Endometrial microvascular endothelial cells (primary cell): ENCODE results near the gene PLK3. TPM values are rescaled to one million over a fixed set of nuclear protein-coding genes. Genes with fewer than 3 reads are reported as not detected.
"Not testable (repeated sequence)": the region's sequence is repeated elsewhere in the genome, so short reads cannot be mapped to it uniquely, and the experiment has no call there.

Experiments
- in situ Hi-C: cut with HindIII; loops from 2 replicates; pipeline ENCODE4 v1.10.0; 2017; ENCODE audit warnings: low sequenced_read_pairs, low pct_unique_long_range_greater_than_20kb; ENCODE audit errors: inconsistent ontology term
- total RNA-seq: library from RNA; depleted of rRNA; stranded (reverse); fragments of >200 nt; gene quantifications from one replicate; pipeline ENCODE4 v1.2.3, GENCODE V29; 2015; ENCODE audit errors: inconsistent ontology term

The PLK3 gene
- total RNA-seq, 1 donor from 2014 or later = 39.2 TPM

DNA sequence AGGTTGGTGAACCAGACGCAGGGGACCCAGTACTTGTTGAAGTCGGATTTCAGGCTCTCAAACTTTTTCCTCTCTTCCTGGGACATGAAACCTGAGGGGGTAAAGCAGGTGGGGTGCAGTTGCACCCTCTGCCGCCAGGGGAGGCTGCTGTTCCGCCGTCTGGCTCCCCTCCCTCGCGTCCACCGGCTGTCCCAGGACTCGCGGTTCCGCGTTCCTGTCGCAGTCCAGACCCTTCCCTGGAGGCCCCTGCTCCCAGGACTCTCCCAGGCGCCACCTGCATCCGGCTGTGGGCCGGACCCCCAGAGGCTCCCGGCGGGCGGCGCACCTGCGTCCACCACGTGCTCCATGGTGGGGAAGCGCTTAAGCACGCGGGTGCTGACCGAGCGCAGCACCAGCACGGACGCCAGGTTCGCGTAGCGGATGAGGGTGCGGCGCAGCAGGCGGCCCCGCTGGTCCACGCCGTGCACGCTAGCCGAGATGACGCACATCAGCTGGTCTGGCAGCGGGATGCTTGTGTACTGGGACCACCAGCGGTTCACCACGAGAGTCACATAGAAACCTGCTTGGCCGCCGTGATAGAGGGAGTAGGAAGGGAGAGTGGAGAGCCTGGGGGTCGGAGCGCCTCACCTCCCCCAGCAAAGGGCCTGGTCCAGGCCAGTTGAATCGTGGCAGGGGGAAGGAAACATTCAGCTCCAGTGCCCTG, 13.9 kb upstream of the PLK3 start:
- in situ Hi-C loops = no loop called here

DNA sequence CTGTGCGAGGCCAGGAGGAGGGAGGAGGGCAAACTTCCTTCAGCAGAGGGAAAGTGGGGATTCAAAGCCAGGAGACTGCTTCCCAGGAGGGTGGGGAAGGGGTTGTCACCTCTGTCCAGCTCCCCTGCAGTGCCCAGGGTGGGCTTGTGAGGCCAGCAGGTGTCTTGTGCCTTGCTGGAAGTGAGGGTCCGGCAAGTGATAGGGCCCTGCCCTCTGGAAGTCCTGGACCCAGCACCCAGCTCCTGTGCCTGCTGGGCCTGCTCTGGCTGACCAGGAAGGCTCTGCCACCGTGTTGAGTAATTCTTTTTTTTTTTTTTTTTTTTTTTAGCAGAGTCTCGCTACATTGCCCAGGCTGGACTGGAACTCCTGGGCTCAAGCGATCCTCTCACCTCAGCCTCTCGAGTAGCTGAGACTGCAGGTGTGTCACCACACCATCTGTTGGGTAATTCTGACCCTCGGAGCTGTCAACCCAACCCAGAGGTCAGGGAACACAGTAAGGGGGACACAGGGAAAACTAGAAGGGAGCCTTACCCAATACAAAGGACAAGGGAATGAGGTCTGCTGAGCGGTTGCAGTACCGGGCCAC, 13.2 kb upstream of the PLK3 start:
- in situ Hi-C loops = no loop called here

- in situ Hi-C loops = no loop called here
These were observed 12.7 kb upstream of the PLK3 start for GRCh38 chr1:44787506-44787905.

- in situ Hi-C loops = no loop called here
These were observed 11.9 kb upstream of the PLK3 start, which contains the start of gene BEST4 for GRCh38 chr1:44788120-44788860. Gene BEST4, minus strand, starts transcription at chr1:44788170. Its CDS starts 465 bp downstream, at chr1:44787705.

- in situ Hi-C loops = no loop called here
These were observed 9.0 kb upstream of the PLK3 start for GRCh38 chr1:44790968-44791801.

GRCh38 chr1:44792736-44793502, 7.3 kb upstream of the PLK3 start:
- in situ Hi-C loops = no loop called here

DNA sequence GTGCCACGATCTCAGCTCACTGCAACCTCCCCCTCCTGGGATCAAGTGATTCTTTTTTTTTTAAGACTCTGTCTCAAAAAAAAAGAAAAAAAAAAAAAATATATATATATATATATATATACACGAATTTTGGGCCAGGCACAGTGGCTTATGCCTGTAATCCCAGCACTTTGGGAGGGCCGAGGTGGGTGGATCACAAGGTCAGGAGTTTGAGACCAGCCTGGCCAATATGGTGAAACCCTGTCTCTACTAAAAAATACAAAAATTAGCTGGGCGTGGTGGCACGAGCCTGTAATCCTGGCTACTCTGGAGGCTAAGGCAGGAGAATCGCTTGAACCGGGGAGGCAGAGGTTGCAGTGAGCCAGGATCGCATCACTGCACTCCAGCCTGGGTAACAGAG, 2.3 kb upstream of the PLK3 start:
- in situ Hi-C loops = not testable (repeated sequence)

DNA sequence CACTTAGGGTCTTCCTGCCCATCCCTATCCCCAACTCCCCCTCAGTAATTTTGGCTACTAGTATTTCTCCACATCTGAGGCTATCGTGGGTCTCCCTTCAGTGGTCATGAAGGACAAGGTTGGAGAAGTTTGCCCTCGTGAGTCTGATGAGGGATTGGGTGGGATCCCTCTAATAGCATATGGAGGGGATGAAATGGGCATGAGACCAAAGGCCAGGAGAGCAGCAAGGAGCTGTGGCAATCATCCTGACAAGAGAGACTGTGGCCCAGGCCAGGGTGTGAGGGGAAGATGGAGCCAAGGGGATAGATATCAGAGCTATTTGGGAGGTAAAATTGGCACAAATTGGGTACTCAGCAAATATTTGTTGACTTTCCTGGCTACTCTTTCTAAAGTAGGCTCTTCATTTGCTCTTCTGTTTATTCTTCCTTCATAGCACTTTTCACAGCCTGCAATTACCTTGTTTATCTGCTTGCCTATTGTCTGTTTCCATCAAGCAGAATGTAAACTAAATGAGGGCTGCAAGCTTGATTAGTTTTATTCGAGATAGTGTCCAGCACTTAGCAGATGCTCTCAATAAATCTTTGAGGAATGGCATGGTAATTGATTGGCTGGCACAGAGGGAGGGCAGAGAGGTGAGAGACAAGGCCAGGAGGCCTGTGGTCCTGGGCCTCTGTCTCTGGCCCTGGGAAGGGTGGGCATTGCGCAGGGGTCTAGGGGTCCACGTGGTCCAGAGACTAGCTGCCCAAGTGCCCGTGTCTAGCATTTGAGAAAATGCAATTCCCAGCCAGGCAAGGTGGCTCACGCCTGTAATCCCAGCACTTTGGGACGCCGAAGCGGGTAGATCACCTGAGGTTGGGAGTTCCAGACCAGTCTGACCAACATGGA, 1.5 kb upstream of the PLK3 start:
- in situ Hi-C loops = no loop called here

DNA sequence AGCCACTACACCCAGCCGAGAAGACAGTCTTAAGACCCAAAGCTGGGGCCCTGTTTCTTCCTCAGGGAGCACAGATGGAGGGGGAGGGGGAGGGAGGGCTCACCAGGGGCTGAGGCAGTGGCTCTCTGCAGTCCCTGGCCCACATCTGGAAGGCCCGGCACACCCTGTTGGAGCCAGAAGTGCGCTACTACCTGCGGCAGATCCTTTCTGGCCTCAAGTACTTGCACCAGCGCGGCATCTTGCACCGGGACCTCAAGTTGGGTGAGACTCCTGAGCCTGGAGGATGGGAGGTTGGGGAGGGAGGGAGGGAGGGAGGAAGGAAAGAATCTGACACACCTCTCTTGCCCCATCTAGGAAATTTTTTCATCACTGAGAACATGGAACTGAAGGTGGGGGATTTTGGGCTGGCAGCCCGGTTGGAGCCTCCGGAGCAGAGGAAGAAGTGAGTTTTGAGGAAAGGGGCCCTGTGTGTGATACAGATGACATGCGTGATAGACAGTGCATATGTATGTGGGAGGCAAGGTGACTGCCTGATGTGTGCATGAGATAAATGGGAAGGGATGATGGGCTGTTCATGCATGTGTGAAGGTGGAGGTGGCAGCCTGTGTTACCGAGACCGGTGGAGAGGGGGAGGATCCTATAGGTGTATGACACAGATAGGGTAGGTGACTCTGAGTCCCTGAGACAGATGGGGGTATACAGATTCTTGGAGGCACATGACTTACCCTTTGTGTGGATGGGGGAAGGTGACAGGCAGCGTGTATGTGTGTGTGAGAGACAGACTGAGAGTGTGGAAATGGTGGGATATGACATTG, 1.5 kb downstream of the PLK3 start:
- in situ Hi-C loops = no loop called here

DNA sequence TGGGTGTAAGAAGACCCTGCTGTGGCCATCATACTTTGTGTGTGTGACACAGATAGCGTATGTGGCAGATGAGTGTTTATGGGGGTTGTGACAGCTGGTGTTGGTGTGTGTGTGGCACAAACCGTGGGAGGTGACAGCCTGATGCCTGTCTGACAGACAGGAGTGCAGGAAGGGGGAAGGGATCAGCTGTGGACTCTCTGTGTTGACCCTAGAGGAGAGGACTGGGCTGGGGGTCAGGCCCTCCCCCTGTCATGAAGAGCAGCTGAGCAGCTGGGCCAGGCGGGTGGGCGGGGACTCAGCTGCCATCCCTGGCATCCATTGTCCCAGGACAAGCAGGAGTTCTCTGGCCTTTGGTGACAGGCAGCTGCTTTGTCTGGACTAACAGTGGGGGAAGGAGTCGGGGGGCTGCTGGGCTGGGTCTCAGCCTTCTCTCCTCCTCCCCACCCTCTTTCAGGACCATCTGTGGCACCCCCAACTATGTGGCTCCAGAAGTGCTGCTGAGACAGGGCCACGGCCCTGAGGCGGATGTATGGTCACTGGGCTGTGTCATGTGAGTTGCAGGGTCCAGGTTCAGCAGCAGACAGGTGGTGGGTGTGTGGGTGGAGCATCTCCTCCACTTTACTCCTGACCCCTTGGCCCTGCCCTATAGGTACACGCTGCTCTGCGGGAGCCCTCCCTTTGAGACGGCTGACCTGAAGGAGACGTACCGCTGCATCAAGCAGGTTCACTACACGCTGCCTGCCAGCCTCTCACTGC, 2.3 kb downstream of the PLK3 start:
- in situ Hi-C loops = no loop called here

DNA sequence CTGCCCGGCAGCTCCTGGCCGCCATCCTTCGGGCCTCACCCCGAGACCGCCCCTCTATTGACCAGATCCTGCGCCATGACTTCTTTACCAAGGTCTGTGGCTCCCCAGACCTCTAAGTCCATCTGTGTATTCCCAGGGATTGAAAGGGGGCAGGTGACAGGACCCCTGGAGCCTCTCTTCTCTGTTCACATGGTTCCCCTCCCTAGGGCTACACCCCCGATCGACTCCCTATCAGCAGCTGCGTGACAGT, 2.8 kb downstream of the PLK3 start:
- in situ Hi-C loops = no loop called here

DNA sequence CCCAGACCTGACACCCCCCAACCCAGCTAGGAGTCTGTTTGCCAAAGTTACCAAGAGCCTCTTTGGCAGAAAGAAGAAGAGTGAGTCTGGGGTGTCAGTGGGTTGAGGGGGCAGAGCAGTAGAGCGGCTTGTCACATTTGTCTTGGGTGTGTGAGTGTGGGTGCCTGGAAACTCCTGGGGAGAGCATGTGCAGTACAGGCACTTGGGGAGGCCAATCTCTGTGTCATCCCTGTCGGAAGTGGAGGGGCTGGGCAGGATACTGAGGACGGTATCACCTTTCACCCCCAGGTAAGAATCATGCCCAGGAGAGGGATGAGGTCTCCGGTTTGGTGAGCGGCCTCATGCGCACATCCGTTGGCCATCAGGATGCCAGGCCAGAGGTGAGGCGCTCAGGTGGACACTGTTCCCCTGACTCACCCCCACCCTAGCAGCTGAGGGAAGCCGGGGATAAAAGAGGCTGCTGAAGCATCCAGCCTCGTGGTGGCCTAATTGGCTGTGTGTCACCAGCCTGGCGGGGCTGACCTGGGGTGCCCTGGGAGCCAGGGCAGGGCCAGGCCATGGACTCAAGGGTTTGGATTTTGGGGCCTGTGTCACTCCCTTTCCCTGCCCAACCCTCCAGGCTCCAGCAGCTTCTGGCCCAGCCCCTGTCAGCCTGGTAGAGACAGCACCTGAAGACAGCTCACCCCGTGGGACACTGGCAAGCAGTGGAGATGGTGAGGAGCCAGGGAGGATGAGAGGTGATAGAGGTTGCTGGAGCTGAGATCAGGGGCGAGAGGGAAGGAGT, 3.3 kb downstream of the PLK3 start:
- in situ Hi-C loops = no loop called here

DNA sequence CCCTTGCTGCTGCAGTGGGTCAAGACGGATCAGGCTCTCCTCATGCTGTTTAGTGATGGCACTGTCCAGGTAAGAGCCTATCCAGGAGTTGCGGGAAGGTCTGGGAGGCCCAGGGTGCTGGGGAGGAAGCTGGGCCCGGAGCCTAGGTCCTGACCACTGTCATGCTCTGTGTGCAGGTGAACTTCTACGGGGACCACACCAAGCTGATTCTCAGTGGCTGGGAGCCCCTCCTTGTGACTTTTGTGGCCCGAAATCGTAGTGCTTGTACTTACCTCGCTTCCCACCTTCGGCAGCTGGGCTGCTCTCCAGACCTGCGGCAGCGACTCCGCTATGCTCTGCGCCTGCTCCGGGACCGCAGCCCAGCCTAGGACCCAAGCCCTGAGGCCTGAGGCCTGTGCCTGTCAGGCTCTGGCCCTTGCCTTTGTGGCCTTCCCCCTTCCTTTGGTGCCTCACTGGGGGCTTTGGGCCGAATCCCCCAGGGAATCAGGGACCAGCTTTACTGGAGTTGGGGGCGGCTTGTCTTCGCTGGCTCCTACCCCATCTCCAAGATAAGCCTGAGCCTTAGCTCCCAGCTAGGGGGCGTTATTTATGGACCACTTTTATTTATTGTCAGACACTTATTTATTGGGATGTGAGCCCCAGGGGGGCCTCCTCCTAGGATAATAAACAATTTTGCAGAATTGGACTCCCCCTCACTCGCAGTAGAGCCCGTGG, 5.3 kb downstream of the PLK3 start:
- in situ Hi-C loops = no loop called here

GRCh38 chr1:44806025-44806703, 6.0 kb downstream of the PLK3 start:
- in situ Hi-C loops = no loop called here
